ENCODE results near the gene SLC44A1. TPM values are rescaled to one million over a fixed set of nuclear protein-coding genes. Genes with fewer than 3 reads are reported as not detected.

The SLC44A1 gene
- total RNA-seq, 2 donors from 2014 or later, result 6.5 to 8.4 TPM

- no peak for DNase-seq (ENCODE audit: low spot score)
- Mint-ChIP-seq H3K27ac (no peak overlapping the region), H3K36me3 (no peaks in the 10 kb centered on the region), H3K27me3 (peaks cover 16 to 36% of the 10 kb centered on the region in 2 donors), H3K4me1 (ENCODE audit: low read depth in 2 of 2) (no peaks in the 10 kb centered on the region), H3K9me3 (no peaks in the 10 kb centered on the region), H3K4me3 (no peak overlapping the region)
- no peak for ATAC-seq
These were observed 152.0 kb downstream of the SLC44A1 start for GRCh38 chr9:105396441-105396840.

- peaks cover 19 to 40% of the 10 kb centered on the region in 2 donors for H3K27me3 Mint-ChIP-seq
- H3K27ac Mint-ChIP-seq, result no peak overlapping the region
- H3K4me1 Mint-ChIP-seq (ENCODE audit: low read depth in 2 of 2), result no peaks in the 10 kb centered on the region
- no peaks in the 10 kb centered on the region for H3K9me3 Mint-ChIP-seq
- DNase-seq (ENCODE audit: low spot score), result no peak
- ATAC-seq, result no peak
- H3K36me3 Mint-ChIP-seq, result no peaks in the 10 kb centered on the region
- H3K4me3 Mint-ChIP-seq, result no peak overlapping the region
These were observed 152.4 kb downstream of the SLC44A1 start for GRCh38 chr9:105396901-105397300.

GRCh38 chr9:105399117-105399516 lies 154.7 kb downstream of the SLC44A1 start:
- Mint-ChIP-seq H3K27me3 (peaks cover 32 to 61% of the 10 kb centered on the region in 2 donors), H3K36me3 (peaks cover 4% of the 10 kb centered on the region), H3K27ac (no peak overlapping the region), H3K9me3 (no peaks in the 10 kb centered on the region), H3K4me1 (ENCODE audit: low read depth in 2 of 2) (peaks cover 8 to 10% of the 10 kb centered on the region in 2 donors), H3K4me3 (no peak overlapping the region)
- DNase-seq (ENCODE audit: low spot score) (no peak), ATAC-seq (no peak)

GRCh38 chr9:105401651-105402050 lies 157.2 kb downstream of the SLC44A1 start:
- Mint-ChIP-seq H3K4me1 (ENCODE audit: low read depth in 2 of 2) (peaks cover 28 to 32% of the 10 kb centered on the region in 2 donors), H3K27me3 (peaks cover 33 to 61% of the 10 kb centered on the region in 2 donors), H3K27ac (no peak overlapping the region), H3K4me3 (no peak overlapping the region), H3K36me3 (peaks cover 8% of the 10 kb centered on the region), H3K9me3 (no peaks in the 10 kb centered on the region)
- ATAC-seq (no peak), DNase-seq (ENCODE audit: low spot score) (no peak)

- H3K36me3 Mint-ChIP-seq, result peaks cover 14% of the 10 kb centered on the region
- ATAC-seq, result no peak
- H3K4me1 Mint-ChIP-seq (ENCODE audit: low read depth in 2 of 2), result peaks cover 28 to 39% of the 10 kb centered on the region in 2 donors
- peak overlapping the region in 1 of 2 donors; percentile 25 for H3K27ac Mint-ChIP-seq
- H3K4me3 Mint-ChIP-seq, result peak overlapping the region; percentile 22
- DNase-seq (ENCODE audit: low spot score), result no peak
- no peaks in the 10 kb centered on the region for H3K9me3 Mint-ChIP-seq
- H3K27me3 Mint-ChIP-seq, result peaks cover 35 to 59% of the 10 kb centered on the region in 2 donors
These were observed 159.2 kb downstream of the SLC44A1 start for GRCh38 chr9:105403552-105404248.

GRCh38 chr9:105405514-105406131 lies 161.2 kb downstream of the SLC44A1 start:
- no peaks in the 10 kb centered on the region for H3K9me3 Mint-ChIP-seq
- H3K4me3 Mint-ChIP-seq, result peak overlapping the region; percentile 54
- peaks cover 14% of the 10 kb centered on the region for H3K36me3 Mint-ChIP-seq

GRCh38 chr9:105406369-105406768 lies 161.9 kb downstream of the SLC44A1 start:
- Mint-ChIP-seq H3K27me3 (peaks cover 38 to 71% of the 10 kb centered on the region in 2 donors), H3K9me3 (no peaks in the 10 kb centered on the region), H3K36me3 (peaks cover 14% of the 10 kb centered on the region), H3K4me3 (peak overlapping the region; percentile 54), H3K27ac (peak overlapping the region in 1 of 2 donors; percentile 29), H3K4me1 (ENCODE audit: low read depth in 2 of 2) (peaks cover 28 to 39% of the 10 kb centered on the region in 2 donors)
- DNase-seq (ENCODE audit: low spot score) (no peak), ATAC-seq (no peak)

More at GRCh38 chr9:105405514-105406131, 161.2 kb downstream of the SLC44A1 start:
- Mint-ChIP-seq H3K27ac (peak overlapping the region; percentile 29 to 50), H3K4me1 (ENCODE audit: low read depth in 2 of 2) (peaks cover 28 to 39% of the 10 kb centered on the region in 2 donors), H3K27me3 (peaks cover 37 to 73% of the 10 kb centered on the region in 2 donors)
- ATAC-seq, result peak; percentile 86 to 90
- DNase-seq (ENCODE audit: low spot score), result no peak

- H3K27me3 Mint-ChIP-seq, result peaks cover 27 to 50% of the 10 kb centered on the region in 2 donors
- no peak overlapping the region for H3K27ac Mint-ChIP-seq
- no peaks in the 10 kb centered on the region for H3K4me1 Mint-ChIP-seq (ENCODE audit: low read depth in 2 of 2)
- H3K9me3 Mint-ChIP-seq, result no peaks in the 10 kb centered on the region
- no peaks in the 10 kb centered on the region for H3K36me3 Mint-ChIP-seq
- ATAC-seq, result no peak
- H3K4me3 Mint-ChIP-seq, result no peak overlapping the region
- no peak for DNase-seq (ENCODE audit: low spot score)
These were observed 169.1 kb downstream of the SLC44A1 start for GRCh38 chr9:105413525-105413924.

GRCh38 chr9:105414947-105415661 lies 170.7 kb downstream of the SLC44A1 start:
- Mint-ChIP-seq H3K27ac (no peak overlapping the region), H3K4me1 (ENCODE audit: low read depth in 2 of 2) (no peaks in the 10 kb centered on the region)
- ATAC-seq, result peak; percentile 62 to 73

GRCh38 chr9:105415662-105415980 lies 171.2 kb downstream of the SLC44A1 start:
- Mint-ChIP-seq H3K27me3 (peaks cover 23 to 34% of the 10 kb centered on the region in 2 donors), H3K27ac (no peak overlapping the region)

More at GRCh38 chr9:105414947-105415661, 170.7 kb downstream of the SLC44A1 start:
- Mint-ChIP-seq H3K4me3 (no peak overlapping the region), H3K27me3 (peaks cover 23 to 39% of the 10 kb centered on the region in 2 donors), H3K9me3 (no peaks in the 10 kb centered on the region), H3K36me3 (no peaks in the 10 kb centered on the region)
- no peak for DNase-seq (ENCODE audit: low spot score)

GRCh38 chr9:105416840-105417239 lies 172.4 kb downstream of the SLC44A1 start:
- Mint-ChIP-seq H3K36me3 (no peaks in the 10 kb centered on the region), H3K27me3 (peaks cover 17 to 24% of the 10 kb centered on the region in 2 donors), H3K27ac (no peak overlapping the region), H3K4me1 (ENCODE audit: low read depth in 2 of 2) (no peaks in the 10 kb centered on the region), H3K4me3 (no peak overlapping the region), H3K9me3 (no peaks in the 10 kb centered on the region)
- no peak for ATAC-seq
- DNase-seq (ENCODE audit: low spot score), result no peak

More at GRCh38 chr9:105415662-105415980, 171.2 kb downstream of the SLC44A1 start:
- Mint-ChIP-seq H3K4me1 (ENCODE audit: low read depth in 2 of 2) (no peaks in the 10 kb centered on the region), H3K9me3 (no peaks in the 10 kb centered on the region), H3K4me3 (no peak overlapping the region), H3K36me3 (no peaks in the 10 kb centered on the region)
- DNase-seq (ENCODE audit: low spot score) (no peak), ATAC-seq (no peak)

GRCh38 chr9:105418588-105419500 lies 174.4 kb downstream of the SLC44A1 start:
- H3K27me3 Mint-ChIP-seq, result peaks cover 7 to 8% of the 10 kb centered on the region in 2 donors
- DNase-seq (ENCODE audit: low spot score) (no peak), ATAC-seq (no peak)
- no peaks in the 10 kb centered on the region for H3K4me1 Mint-ChIP-seq (ENCODE audit: low read depth in 2 of 2)
- H3K36me3 Mint-ChIP-seq, result no peaks in the 10 kb centered on the region
- no peak overlapping the region for H3K27ac Mint-ChIP-seq
- no peak overlapping the region for H3K4me3 Mint-ChIP-seq
- no peaks in the 10 kb centered on the region for H3K9me3 Mint-ChIP-seq

All from natural killer cell treated with Interleukin-12 subunit alpha and Interleukin-12 subunit beta and Interleukin-15 and Interleukin-18, amount 100 ng/mL, for 72 hours (primary cell).